ENCODE data around the gene SCUBE3. TPM values are rescaled to one million over a fixed set of nuclear protein-coding genes. Genes with fewer than 3 reads are reported as not detected.

The SCUBE3 gene
- total RNA-seq, 1 experiment from 2014 or later = 0.05 TPM

DNA sequence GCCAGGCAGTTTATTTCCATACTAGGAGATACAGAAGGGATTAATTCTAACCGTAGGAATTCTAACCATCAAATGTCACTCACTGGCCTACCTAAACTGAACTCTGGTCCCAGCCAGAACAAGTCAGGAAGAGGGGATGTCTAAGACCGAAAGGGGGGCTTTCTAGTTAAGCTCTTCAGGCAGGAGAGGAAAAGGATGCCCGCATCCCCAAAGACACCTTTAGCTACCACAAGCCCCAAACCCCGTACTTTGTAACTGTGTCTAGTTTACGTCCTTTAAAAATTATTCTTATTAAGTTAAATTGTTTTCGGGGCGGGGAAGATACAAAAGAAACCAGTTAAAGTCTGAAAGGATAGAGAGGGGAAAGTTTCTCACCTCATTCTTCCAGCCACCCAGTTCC, 44.6 kb downstream of the SCUBE3 start:
- peaks cover 36% of the 10 kb centered on the region for H3K79me2 ChIP-seq (ENCODE audit: insufficient read depth, low read length)
- H3K4me3 ChIP-seq (replicated peaks in 1 of 2; ENCODE audit: low read depth in 1 of 2, low read length in 2 of 2) = peak overlapping the region; percentile 68 to 77
- H3K9me2 ChIP-seq (ENCODE audit: insufficient read depth) = no peaks in the 10 kb centered on the region
- peak overlapping the region; percentile 86 for H3K9ac ChIP-seq (ENCODE audit: low read length)
- ChIA-PET RAD21 (ENCODE audit: low non-redundant PET in 1 of 2, low total read pairs in 2 of 2, uncharacterized antibody in 2 of 2, unreplicated experiment in 2 of 2) (no interaction called here), CTCF (interaction anchor here (0.9 kb wide), 1 partner anchor 479 kb away, joined by 4 read pairs; the partner anchor contains the start of gene ARMC12), POLR2A (no interaction called here)
- BruUV-seq (replicated peaks) = no TSS peak
- H3K9me3 ChIP-seq (ENCODE audit: control insufficient read depth in 1 of 2, insufficient read depth in 1 of 2, low read depth in 1 of 2, low read length in 2 of 2) = no peaks in the 10 kb centered on the region
- intact Hi-C loops (cut with micrococcal nuclease) = no loop called here
- TF ChIP-seq POLR2AphosphoS5 (IDR thresholded peaks at IDR 0.05; ENCODE audit: low read depth, low read length) = no peak
- TF ChIP-seq SP1 (IDR thresholded peaks at IDR 0.05; ENCODE audit: low read depth) = no peak
- TF ChIP-seq, protein P1, sequence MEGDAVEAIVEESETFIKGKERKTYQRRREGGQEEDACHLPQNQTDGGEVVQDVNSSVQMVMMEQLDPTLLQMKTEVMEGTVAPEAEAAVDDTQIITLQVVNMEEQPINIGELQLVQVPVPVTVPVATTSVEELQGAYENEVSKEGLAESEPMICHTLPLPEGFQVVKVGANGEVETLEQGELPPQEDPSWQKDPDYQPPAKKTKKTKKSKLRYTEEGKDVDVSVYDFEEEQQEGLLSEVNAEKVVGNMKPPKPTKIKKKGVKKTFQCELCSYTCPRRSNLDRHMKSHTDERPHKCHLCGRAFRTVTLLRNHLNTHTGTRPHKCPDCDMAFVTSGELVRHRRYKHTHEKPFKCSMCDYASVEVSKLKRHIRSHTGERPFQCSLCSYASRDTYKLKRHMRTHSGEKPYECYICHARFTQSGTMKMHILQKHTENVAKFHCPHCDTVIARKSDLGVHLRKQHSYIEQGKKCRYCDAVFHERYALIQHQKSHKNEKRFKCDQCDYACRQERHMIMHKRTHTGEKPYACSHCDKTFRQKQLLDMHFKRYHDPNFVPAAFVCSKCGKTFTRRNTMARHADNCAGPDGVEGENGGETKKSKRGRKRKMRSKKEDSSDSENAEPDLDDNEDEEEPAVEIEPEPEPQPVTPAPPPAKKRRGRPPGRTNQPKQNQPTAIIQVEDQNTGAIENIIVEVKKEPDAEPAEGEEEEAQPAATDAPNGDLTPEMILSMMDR (IDR thresholded peaks at IDR 0.05 in 2 of 3, conservative IDR thresholded peaks at IDR 0.05 in 1 of 3; ENCODE audit: borderline replicate concordance in 1 of 3, insufficient read depth in 1 of 3, low read depth in 2 of 3, low read length in 2 of 3) = no peak
- TF ChIP-seq JUND (IDR thresholded peaks at IDR 0.05) = no peak
- no peaks in the 10 kb centered on the region for H3K27me3 ChIP-seq (ENCODE audit: insufficient read depth, low read length)
- H2AFZ ChIP-seq (ENCODE audit: low read depth, low read length, poor library complexity, severe bottlenecking) = no peak overlapping the region
- peak overlapping the region; percentile 95 for H3K4me2 ChIP-seq (ENCODE audit: low read length)
- DNase-seq (ENCODE audit: low read depth, low spot score) = no peak
- H3K27ac ChIP-seq (ENCODE audit: low read depth, low read length) = peak overlapping the region; percentile 63; the same call in 1 of the 2 replicates
- ATAC-seq = no peak
- peaks cover 20 to 40% of the 10 kb centered on the region in 2 experiments for H3K4me1 ChIP-seq (ENCODE audit: control insufficient read depth in 1 of 2, insufficient read depth in 2 of 2, low read length in 2 of 2)
- no peaks in the 10 kb centered on the region for H3K36me3 ChIP-seq (ENCODE audit: control insufficient read depth in 1 of 2, insufficient read depth in 2 of 2, low read length in 2 of 2)
- no peaks in the 10 kb centered on the region for H4K20me1 ChIP-seq (ENCODE audit: insufficient read depth)

DNA sequence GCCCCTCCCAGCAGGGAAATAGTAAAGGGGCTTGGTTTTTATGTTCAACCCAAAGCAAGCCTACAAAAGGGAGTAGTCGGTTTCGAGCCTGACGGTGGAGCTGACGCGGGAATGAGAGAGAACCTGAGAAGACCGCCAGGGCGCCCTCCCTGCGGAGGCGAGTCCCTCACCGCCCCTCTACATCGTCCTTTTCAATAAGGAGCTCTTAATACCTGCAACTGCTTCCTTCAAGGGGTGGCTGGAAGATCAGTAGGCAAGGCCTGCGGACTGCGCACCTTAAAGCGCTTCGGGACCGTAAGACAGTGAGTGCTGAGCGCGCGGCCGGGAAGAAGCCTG, 45.1 kb downstream of the SCUBE3 start:
- POLR2A ChIA-PET = interaction anchor here (1.1 kb wide), 1 partner anchor 8 kb away, joined by 4 read pairs; no protein-coding TSS in a partner anchor
- Histone ChIP-seq H3K9me2 (ENCODE audit: insufficient read depth) (no peaks in the 10 kb centered on the region), H3K79me2 (ENCODE audit: insufficient read depth, low read length) (peaks cover 36% of the 10 kb centered on the region), H3K9ac (ENCODE audit: low read length) (peak overlapping the region; percentile 86), H3K4me3 (replicated peaks in 1 of 2; ENCODE audit: low read depth in 1 of 2, low read length in 2 of 2) (peak overlapping the region; percentile 68 to 77), H4K20me1 (ENCODE audit: insufficient read depth) (no peaks in the 10 kb centered on the region), H3K4me1 (ENCODE audit: control insufficient read depth in 1 of 2, insufficient read depth in 2 of 2, low read length in 2 of 2) (peaks cover 20 to 40% of the 10 kb centered on the region in 2 experiments), H3K9me3 (ENCODE audit: control insufficient read depth in 1 of 2, insufficient read depth in 1 of 2, low read depth in 1 of 2, low read length in 2 of 2) (no peaks in the 10 kb centered on the region), H3K27ac (ENCODE audit: low read depth, low read length) (peak overlapping the region; percentile 63), H3K27me3 (ENCODE audit: insufficient read depth, low read length) (no peaks in the 10 kb centered on the region), H3K4me2 (ENCODE audit: low read length) (peak overlapping the region; percentile 95), H3K36me3 (ENCODE audit: control insufficient read depth in 1 of 2, insufficient read depth in 2 of 2, low read length in 2 of 2) (no peaks in the 10 kb centered on the region), H2AFZ (ENCODE audit: low read depth, low read length, poor library complexity, severe bottlenecking) (no peak overlapping the region)
- CTCF ChIA-PET = interaction anchor here (0.9 to 1.2 kb wide), 4 partner anchors 18 to 479 kb away, joined by 3 to 4 read pairs (median 4); partner anchors contain the start of gene ARMC12
- DNase-seq (ENCODE audit: low read depth, low spot score) (peak; percentile 32), ATAC-seq (peak; percentile 32)
- RAD21 ChIA-PET (ENCODE audit: low non-redundant PET in 1 of 2, low total read pairs in 2 of 2, uncharacterized antibody in 2 of 2, unreplicated experiment in 2 of 2) = no interaction called here
- no peak for TF ChIP-seq CBX3 (IDR thresholded peaks at IDR 0.05; ENCODE audit: low read depth)
- intact Hi-C loops (cut with micrococcal nuclease) = no loop called here
- TSS peak; percentile 77 for BruUV-seq (replicated peaks)

Data from HCT116 (cell line).